Mucosa of descending colon (tissue), 3 donors: ENCODE data around the gene PWWP2A. TPM values are rescaled to one million over a fixed set of nuclear protein-coding genes. Genes with fewer than 3 reads are reported as not detected.
A peak's percentile ranks its signal among the peaks of the same experiment; 100 is the strongest.
"Not testable (repeated sequence)": the region's sequence is repeated elsewhere in the genome, so short reads cannot be mapped to it uniquely, and the experiment has no call there.

Experiments
- ATAC-seq: fragments of 200-7000 bp; cut with Tn5 transposase; one replicate; pipeline ENCODE4 v1.9.1; 2020; ENCODE audit warnings: mild to moderate bottlenecking, moderate library complexity
- DNase-seq, 3 donors: peaks; one replicate each; pipeline ENCODE4 v3.0.0-alpha.2; 2020
- H3K36me3 ChIP-seq: fragments of 200-600 bp; one replicate; pipeline ENCODE4 v1.8.0; 2021; ENCODE audit warnings: low read depth, mild to moderate bottlenecking
- H3K4me1 ChIP-seq: fragments of 200-600 bp; one replicate; pipeline ENCODE4 v1.8.0; 2021; ENCODE audit warnings: low read depth, mild to moderate bottlenecking
- H3K4me3 ChIP-seq: fragments of 200-600 bp; one replicate; pipeline ENCODE4 v1.8.0; 2021; ENCODE audit warnings: mild to moderate bottlenecking
- H3K9me3 ChIP-seq: fragments of 200-600 bp; one replicate; pipeline ENCODE4 v1.8.0; 2021; ENCODE audit warnings: mild to moderate bottlenecking
- intact Hi-C, 2 donors: fragments of 100-400 bp; cut with DNase I in 1 of 2; cut with micrococcal nuclease in 1 of 2; formaldehyde crosslinking; loops; one replicate each; pipeline versions ENCODE4 v1.11.0 to v1.11.1; 2022; cut with DNase I, micrococcal nuclease
- total RNA-seq, 3 donors: library from RNA; stranded (reverse); fragmentation: NEBNext Ultra II Directional in 2 of 3; extraction: Animal tissue kit (Norgen Biotek cat#: 25700) in 2 of 3; gene quantifications; one replicate each; pipeline versions ENCODE4 v1.2.1 to v1.2.4, GENCODE V29; 2021 to 2023
- TF ChIP-seq, protein P1 (sequence below): fragments of 200-600 bp; IDR thresholded peaks from one replicate; pipeline ENCODE4 v1.8.0; 2022; ENCODE audit warnings: antibody characterized with exemption, mild to moderate bottlenecking
- donor health status: DM: no; HTN: no; CAD: no; lungs with moderate emphysema.
- donor health status: DM: no; HTN: no; CAD: no.
- donor health status: DM: no; HTN: yes; CAD: no.

Gene PWWP2A
- total RNA-seq, 3 donors from 2014 or later, result 37.6 to 52.8 (median 41.3) TPM

DNA sequence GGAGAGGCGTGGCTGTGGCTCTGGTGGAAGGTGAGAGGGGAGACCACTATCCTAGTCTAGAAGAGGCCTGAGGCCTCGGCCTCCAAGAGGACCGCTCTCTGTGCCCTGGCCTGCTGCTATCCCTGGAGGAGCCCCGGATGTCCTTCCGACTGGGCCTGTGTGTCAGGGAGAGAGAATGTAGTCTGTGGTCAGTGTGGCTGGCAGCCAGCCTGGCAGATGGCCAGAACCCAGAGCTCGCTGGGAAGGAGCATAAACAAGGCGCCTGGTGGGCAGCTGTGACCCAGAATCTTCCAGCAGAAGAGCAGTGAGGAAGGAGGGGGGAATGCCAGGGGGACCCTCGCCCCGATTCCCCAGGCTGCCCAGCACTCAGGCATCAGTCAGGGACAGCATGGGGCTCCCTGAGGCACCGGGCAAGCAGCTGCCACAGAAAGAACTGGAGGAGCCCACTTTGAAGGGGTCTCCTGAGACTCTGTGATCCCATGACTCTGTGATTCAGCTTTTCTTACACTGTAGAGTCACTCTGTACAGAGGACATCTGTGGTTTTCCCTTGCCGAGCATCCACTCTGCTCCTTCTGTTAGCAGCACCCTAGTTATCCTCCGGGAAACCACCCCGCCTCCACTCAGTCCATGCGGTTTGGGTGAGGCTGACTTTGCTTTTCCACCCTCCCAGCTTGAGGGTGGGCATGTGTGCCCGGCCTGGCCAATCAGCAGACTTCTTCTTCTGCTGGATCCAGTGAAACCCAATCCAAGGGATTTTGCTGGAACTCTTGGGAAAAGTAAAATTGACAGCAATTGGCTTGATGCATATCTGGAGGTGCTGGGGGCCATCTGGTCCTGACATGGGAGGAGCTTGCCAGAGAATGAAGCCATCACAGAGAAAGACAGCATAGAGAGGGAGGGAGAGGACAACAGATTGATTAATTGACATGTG lies 46.2 kb upstream of the PWWP2A start:
- Histone ChIP-seq H3K4me1 (peaks cover 12% of the 10 kb centered on the region), H3K9me3 (no peaks in the 10 kb centered on the region), H3K36me3 (no peaks in the 10 kb centered on the region), H3K4me3 (no peak overlapping the region)
- DNase-seq, result peak; percentile 74 to 88 (median 80)
- ATAC-seq, result peak; percentile 86
- intact Hi-C loops, result no loop called here
- TF ChIP-seq, protein P1, sequence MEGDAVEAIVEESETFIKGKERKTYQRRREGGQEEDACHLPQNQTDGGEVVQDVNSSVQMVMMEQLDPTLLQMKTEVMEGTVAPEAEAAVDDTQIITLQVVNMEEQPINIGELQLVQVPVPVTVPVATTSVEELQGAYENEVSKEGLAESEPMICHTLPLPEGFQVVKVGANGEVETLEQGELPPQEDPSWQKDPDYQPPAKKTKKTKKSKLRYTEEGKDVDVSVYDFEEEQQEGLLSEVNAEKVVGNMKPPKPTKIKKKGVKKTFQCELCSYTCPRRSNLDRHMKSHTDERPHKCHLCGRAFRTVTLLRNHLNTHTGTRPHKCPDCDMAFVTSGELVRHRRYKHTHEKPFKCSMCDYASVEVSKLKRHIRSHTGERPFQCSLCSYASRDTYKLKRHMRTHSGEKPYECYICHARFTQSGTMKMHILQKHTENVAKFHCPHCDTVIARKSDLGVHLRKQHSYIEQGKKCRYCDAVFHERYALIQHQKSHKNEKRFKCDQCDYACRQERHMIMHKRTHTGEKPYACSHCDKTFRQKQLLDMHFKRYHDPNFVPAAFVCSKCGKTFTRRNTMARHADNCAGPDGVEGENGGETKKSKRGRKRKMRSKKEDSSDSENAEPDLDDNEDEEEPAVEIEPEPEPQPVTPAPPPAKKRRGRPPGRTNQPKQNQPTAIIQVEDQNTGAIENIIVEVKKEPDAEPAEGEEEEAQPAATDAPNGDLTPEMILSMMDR, result no peak

DNA sequence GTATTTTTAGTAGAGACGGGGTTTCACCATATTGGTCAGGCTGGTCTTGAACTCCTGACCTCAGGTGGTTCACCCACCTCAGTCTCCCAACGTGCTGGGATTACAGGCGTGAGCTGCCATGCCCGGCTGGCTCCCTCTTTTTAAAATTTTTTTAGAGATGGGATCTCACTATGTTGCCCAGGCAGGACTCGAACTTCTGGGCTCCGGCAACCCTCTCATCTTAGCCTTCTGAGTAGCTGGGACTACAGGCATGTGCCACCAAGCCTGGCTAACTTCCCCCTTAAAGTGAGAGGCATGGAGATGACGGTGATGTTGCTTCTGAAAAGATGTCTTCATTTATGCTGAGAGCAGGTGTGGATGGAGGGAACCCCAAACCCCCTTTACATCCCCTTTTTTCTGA lies 43.7 kb upstream of the PWWP2A start:
- ATAC-seq, result no peak

DNA sequence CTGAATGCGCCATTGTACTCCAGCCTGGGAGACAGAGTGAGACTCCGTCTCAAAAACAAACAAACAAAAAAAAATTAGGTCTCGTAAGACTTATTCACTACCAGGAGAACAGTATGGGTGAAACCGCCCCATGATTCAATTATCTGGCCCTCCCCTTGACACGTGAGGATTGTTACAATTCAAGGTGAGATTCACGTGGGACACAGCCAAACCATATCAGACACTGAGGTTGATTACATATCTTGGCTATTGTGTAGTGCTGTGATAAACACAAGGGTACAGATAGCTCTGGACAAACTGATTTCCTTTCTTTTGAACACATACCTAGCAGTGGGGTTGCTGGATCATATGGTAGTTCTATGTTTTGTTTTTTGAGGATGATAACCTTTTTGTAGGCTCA lies 42.4 kb upstream of the PWWP2A start:
- intact Hi-C loops, result no loop called here
- Histone ChIP-seq H3K36me3 (no peaks in the 10 kb centered on the region), H3K4me1 (peaks cover 12% of the 10 kb centered on the region), H3K9me3 (no peaks in the 10 kb centered on the region), H3K4me3 (no peak overlapping the region)
- DNase-seq (no peak), ATAC-seq (no peak)
- TF ChIP-seq, protein P1, result no peak

More for the DNA sequence above, 43.7 kb upstream of the PWWP2A start:
- no peaks in the 10 kb centered on the region for H3K36me3 ChIP-seq
- H3K4me1 ChIP-seq, result peaks cover 12% of the 10 kb centered on the region
- H3K9me3 ChIP-seq, result no peaks in the 10 kb centered on the region
- TF ChIP-seq, protein P1, result no peak
- no peak overlapping the region for H3K4me3 ChIP-seq
- intact Hi-C loops, result no loop called here
- no peak for DNase-seq

DNA sequence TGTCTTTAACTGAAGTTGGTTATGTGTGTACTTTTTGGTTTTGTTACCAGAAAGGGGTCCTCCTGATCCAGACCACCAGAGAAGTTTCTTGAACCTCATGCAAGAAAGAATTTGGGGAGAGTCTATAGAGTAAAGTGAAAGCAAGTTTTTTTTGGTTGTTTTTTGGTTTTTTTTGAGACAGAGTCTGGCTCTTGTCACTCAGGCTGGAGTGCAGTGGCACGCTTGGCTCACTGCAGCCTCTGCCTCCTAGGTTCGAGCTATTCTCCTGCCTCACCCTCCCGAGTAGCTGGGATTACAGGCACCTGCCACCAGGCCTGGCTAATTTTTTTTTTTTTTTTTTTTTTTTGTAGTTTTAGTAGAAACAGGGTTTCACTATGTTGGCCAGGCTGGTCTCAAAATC lies 41.6 kb upstream of the PWWP2A start:
- intact Hi-C loops, ATAC-seq, H3K9me3 ChIP-seq, H3K36me3 ChIP-seq, DNase-seq, H3K4me3 ChIP-seq: not testable (repeated sequence)
- peaks cover 12% of the 10 kb centered on the region for H3K4me1 ChIP-seq

DNA sequence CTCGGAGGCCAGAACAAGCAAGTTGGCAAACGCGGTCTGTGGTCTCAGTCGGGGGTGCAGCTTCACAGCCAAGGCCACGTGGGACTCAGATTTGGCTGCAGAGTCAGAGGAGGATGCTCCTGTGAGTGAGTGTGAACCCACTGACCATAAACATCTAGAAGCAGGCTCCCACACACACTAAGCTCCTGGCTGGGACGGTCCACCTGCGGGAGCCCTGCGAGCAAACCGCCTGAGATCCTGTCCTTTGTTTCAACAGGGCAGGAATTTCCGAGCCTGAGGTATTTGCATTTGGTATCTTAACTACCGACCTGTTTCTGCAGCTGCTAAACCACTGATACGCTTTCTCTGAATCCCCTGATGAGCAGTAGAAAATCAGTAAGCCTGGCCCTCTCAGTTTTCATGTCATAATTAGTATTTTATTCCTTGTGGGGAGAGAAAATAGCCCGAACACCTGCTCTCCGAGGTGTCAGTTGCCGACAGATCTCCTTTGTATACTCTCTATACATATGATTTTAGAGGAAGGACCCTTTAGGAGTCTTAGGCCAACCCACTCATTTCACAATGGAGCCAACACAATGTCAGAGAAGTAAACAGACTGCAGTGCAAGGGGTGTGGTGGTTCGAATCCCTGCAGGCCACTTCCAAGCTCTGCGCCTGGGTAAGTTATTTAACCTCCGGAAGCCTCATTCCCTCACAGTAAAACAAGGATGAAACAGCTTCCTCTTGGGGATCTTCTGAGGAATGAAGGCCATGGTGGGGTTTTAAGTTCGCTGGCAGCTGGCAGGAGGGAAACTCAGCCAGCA lies 40.9 kb upstream of the PWWP2A start:
- intact Hi-C loops, result no loop called here
- no peak for DNase-seq
- peaks cover 8% of the 10 kb centered on the region for H3K4me1 ChIP-seq
- TF ChIP-seq, protein P1, result no peak
- no peaks in the 10 kb centered on the region for H3K9me3 ChIP-seq
- no peaks in the 10 kb centered on the region for H3K36me3 ChIP-seq
- H3K4me3 ChIP-seq, result no peak overlapping the region
- ATAC-seq, result no peak

DNA sequence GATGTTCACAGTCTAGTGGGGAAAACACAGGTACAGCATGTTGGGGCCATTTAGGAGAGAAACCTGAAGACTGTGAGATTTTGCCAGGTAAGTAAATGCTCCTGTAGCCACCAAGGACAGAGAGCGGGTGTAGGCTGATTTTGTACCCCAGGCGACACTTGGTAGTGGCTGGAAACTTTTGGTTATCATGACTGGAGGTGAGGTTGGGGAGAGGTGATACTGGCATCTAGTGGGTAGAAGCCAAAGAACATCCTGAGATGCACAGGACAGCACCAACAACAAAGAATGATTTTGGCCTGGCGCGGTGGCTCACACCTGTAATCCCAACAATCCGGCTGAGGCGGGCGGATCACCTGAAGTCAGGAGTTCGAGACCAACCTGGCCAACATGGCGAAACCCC lies 38.8 kb upstream of the PWWP2A start:
- intact Hi-C loops, result no loop called here
- Histone ChIP-seq H3K9me3 (no peaks in the 10 kb centered on the region), H3K4me3 (no peak overlapping the region), H3K4me1 (peaks cover 6% of the 10 kb centered on the region), H3K36me3 (no peaks in the 10 kb centered on the region)
- TF ChIP-seq, protein P1, result no peak
- ATAC-seq, result no peak
- no peak for DNase-seq
